ENCODE data around the gene RAD50.
"Not testable (repeated sequence)": the region's sequence is repeated elsewhere in the genome, so short reads cannot be mapped to it uniquely, and the experiment has no call there.

Gene RAD50

DNA sequence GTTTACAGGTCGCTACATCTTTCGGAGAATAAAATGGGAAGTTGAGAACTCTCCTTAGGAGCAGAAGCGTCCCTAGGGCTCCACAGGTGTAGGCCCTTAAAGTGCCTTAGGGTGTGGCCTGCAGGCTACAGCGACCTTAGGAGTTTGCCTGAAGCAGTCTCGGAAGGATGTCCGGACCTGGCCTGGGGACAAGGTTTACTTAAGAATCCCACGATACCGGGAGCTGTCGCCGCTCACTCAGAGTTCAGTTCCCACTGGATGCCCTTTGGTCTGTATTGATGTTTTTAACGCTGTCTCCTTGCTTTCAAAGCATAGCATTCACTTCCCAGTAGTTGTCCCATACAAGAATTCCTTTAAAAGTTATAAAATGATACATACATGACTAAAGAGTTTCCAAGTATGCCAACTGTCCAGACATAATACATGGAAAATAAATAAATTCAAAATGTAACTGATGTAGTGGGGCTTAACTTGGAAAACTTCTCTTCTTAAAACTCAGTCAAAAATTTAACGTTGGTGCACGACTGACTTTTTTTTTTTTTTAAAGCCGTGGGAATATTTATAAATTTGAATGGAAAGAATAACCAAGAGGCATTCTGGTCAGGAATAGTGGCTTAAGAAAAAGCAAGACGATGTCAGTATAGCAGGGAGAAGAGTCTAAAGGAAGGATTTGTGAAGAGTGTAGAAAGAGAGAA is 848 bp downstream of the RAD50 start:
- DNase-seq: no peak

DNA sequence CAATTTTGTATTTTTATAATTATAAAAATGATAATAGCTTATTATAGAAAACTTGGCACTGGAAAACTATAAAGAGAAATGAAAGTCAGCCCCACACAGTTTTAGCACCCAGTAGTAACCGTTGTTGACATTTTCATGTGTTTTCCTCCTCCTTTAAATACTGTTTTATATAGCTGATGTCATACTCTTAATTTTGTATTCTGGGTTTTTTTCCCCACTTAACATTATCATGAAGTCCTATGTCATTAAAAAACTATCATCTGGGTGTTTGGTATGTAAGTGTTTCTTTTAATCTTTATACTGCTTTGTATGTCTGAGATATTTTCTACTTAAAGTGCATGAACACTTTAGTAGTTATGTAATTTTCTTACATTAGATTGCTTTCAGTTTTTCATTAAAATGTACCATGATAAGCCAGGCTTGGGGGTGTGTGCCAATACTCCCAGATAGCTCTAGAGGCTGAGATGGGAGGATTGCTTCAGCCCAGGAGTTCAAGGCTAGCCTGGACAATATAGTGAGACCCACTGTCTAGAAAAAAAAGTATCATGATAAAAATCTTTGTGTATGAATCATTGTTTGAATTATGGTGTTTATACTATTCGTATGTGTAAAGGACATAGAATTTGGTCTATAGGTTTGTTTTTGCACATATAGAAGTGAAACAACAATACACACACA is 2.7 kb downstream of the RAD50 start:
- no peak for DNase-seq

DNA sequence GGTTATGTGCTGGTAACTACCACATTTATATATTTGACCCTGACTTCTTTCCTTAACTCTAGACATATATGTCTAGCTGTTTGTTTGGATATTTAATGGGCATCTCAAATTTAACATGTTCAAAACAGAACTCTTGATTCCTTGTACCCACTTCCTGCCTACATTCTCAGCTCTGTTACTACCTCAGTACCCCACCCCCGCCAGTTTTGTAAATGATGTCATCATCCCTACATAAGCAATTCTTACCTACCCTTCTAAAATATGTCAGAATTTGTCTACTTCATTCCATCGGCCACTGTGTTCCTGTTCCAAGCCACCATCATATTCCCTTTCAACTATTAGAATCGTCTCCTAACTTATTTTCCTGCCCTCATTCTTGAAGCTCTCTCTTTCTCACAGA is 4.8 kb downstream of the RAD50 start:
- no peak for DNase-seq

DNA sequence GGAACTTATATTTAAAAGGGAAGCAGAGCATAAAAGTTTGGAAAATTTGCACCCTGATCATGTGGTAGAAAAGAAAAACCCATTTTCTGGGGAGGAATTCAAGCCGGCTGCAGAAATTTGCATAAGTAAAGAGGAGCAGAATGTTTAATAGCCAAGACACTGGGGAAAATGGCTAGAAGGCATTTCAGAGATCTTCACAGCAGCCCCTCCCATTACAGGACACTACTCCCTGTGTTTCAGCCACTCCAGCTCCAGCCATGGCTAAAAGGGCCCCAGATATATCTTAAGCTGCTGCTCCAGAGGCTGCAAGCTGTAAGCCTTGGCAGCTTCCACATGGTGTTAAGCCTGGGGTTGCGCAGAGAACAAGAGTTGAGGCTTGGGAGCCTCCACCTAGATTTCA is 7.8 kb downstream of the RAD50 start:
- not testable (repeated sequence) for DNase-seq

DNA sequence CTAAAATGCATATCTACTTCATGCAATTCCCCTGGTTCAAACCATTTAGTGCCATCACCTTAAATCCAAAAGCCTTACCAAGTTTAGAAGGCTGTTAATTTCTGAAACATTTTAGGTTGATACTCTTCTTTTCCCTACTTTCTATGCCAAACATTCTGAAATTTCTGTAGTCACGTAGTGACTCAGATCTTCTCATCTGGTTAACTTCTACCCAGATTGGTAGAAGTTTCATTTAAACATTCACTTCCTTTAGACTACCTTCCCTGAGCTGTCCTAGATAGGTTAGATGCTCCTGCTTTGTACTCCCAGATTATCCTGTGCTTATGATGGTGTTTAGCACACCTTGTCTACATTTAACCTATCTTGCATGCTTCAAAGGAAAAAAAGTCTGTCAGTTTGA is 9.9 kb downstream of the RAD50 start:
- DNase-seq: no peak

DNA sequence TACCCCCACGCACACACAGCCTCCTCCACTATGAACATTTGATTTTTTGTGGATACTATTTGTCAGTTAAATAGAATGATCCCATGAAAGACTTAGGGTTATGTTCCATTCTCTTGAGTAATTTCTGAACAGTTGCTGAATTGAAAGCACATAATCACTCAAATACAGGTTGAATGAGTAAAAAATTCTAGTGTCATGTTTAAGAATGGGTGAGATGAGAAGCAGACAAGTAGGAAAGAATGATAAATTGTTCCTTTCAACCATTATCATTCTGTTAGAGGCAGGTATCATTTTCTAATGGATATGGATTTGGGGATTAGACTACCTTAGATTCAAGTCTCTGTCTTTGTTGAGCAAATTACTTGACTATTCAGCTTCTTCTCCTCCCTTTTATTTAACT is 19.3 kb downstream of the RAD50 start:
- no peak for DNase-seq

DNA sequence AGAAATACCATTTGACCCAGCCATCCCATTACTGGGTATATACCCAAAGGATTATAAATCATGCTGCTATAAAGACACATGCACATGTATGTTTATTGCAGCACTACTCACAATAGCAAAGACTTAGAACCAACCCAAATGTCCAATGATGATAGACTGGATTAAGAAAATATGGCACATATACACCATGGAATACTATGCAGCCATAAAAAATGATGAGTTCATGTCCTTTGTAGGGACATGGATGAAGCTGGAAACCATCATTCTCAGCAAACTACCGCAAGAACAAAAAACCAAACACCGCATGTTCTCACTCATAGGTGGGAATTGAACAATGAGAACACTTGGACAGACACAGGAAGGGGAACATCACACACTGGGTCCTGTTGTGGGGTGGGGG is 27.8 kb downstream of the RAD50 start:
- not testable (repeated sequence) for DNase-seq

DNA sequence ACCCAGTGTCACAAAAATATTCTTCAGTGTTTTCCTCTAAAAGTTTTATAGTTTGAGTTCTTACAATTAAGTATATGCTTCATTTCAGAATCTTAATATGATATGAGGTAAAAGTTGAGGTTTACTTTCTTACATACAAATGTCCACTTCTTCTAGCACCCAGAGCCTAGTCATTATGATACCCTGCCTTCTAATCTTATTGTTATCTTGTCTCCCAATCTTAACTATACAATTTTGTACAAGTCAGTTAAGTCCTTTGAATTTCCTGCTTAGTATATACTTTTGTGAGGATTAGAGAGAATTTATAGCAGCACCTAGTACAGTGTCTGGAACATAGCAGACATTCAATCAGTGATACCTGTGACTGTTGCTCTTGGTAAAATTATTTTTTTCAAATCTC is 29.3 kb downstream of the RAD50 start:
- DNase-seq: no peak

DNA sequence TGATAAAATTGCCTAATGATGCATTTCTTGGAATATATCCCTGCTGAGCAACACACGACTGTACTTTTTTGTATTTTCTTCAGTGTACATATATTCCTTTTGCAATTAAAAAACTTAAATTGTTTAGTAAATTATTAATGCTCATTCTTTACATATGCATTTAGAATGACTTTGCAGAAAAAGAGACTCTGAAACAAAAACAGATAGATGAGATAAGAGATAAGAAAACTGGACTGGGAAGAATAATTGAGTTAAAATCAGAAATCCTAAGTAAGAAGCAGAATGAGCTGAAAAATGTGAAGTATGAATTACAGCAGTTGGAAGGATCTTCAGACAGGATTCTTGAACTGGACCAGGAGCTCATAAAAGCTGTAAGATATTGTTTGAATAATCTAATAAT is 32.7 kb downstream of the RAD50 start:
- no peak for DNase-seq

DNA sequence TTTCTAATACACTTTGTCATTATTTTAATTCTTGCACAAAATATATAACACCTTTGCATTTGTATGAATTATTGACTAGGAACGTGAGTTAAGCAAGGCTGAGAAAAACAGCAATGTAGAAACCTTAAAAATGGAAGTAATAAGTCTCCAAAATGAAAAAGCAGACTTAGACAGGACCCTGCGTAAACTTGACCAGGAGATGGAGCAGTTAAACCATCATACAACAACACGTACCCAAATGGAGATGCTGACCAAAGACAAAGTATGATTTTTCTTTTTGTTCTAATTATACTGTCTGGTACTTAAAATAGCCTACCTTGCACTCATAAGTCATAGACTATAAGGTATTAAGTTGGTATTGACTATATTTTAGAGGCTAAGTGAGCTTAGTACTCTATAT is 34.4 kb downstream of the RAD50 start:
- no peak for DNase-seq

DNA sequence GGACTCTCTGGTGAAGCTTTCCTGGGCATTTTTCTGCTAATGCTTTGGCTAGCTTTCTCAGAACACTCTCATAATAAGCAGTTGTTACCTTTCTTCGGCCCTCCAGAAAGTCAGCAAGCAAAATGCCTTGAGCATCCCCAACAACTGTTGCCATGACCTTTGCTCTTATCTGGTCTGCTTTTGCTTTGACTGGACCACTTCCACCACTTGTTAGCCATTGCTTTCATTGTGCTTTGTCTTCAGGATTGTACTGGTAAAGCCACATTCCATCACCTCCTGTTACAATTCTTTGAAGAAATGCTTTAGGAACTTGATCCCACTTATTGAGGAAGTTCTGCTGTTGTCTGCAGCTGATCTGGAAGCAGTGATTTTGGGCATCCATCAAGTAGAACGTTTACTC is 35.7 kb downstream of the RAD50 start:
- no peak for DNase-seq

DNA sequence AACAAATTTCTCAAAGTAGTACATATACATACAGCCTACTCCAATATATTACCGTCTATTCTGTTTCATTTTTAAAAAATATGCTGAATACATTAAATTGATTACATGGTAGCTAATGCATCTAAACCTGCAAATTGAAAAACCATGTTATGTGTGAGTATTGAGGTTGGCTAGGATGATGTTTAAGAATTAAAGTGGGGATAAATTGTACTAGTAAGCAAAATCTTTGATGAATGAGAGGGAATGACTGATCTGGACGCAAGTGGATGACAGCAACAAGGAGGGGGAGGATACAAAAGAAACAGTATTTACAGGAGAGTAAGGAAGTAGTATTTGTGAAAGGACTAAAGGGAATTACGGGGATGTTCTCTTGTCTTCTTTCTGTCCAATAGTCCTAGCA is 37.4 kb downstream of the RAD50 start:
- no peak for DNase-seq

DNA sequence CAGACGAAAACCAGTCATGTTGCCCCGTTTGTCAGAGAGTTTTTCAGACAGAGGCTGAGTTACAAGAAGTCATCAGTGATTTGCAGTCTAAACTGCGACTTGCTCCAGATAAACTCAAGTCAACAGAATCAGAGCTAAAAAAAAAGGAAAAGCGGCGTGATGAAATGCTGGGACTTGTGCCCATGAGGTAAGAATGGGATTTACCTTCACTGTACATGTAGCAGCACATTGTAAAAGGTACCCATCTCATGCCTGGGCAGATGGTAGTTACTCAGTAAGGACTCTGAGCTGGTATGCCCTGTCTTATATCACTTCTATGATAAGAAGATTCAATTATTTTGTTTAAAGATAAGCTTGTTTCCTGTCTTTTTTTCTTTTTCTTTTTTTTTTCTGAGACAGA is 38.8 kb downstream of the RAD50 start:
- no peak for DNase-seq

DNA sequence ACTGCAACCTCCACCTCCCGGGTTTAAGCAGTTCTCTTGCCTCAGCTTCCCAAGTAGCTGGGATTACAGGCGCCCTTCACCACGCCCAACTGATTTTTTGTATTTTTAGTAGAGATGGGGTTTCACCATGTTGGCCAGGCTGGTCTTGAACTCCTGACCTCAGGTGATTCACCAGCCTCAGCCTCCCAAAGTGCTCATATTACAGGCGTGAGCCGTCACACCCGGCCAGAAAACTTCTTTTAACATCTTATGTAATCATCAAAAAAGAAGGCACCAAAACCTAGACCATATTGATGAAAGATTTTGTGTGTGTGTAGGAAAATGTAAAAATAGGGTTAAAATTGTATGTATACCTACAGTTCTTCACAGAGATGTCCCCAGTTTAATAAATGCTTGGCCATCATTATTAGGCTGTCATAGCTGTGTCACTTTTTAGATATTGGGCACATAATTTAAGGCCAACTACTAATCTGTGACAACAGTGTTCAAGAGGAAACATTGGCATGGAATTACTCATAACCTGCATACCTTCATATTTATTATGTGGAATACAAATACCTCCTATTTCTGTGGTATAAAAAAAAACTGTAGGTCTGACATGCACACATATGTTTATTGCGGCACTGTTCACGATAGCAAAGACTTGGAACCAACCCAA is 44.4 kb downstream of the RAD50 start:
- DNase-seq: no peak

DNA sequence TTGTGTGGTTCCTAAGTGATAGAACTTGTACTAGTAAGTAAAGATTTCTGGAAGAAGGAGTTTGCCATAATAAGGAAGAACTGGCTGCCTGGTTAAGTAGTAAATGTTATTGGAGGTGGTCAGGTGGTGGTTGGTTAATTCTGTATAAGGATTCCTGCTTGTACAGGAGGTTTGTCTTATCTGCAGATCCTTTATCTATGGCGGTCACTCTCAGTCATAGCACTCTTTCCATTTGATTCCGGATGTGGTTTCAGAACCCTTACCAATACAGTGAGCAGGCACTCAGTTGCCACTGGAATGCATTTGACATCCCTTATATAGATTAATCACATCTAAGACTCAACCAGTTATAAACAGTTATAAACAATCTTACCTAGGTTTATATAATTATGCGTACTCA is 50.3 kb downstream of the RAD50 start:
- no peak for DNase-seq

DNA sequence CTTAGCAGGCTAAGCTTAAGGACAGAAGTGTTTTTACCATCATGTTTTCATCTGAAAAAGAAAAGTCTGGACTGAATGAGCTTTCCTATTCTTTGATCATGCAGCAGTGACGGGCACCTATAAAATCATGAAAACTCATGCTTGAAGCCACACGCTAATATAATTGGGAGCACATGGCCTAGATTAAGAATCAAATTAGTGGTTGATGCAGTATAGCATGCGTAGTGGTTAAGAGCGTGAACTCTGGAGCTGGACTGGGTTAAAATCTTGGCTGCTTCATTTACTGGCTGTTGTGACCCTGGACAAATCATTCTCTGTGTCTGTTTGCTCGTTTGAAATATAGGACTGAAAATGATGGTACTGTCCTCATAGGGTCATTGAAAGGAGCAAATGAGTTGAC is 51.3 kb downstream of the RAD50 start:
- DNase-seq: no peak

DNA sequence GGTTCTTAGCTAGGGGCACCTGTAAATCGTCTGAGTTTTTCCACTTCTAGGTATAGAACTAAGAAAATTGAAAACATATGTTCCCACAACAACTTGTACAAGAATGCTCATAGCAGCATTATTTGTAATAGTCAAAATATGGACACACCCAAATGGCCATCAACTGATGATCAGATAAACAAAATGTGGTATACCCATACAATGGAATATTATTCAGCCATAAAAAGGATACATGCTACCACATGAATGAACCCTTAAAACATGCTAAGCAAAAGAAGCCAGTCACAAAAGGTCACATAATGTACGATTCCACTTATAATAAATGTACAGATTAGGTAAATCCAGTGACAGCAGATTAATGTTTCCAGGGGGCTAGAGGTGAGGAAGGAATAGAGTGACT is 55.2 kb downstream of the RAD50 start:
- DNase-seq: no peak

DNA sequence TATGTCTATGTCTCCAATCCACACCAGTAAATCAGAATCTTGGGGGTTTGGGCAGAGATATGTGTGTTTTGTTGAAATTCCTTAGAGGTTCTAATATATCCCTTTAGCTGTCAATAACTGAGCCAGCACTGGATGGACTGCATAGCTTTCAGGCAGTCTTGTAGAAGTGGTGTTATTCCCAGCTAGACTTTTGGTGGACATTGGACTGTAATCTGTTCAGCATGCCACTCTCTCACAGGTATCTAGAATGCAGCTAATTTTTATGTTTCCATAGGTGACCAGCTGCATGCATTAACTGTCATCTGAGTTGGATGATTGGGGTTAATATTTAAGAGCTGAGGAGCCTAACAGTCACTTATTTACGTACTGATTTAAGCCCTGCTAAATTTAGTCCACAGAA is 56.1 kb downstream of the RAD50 start:
- DNase-seq: no peak

DNA sequence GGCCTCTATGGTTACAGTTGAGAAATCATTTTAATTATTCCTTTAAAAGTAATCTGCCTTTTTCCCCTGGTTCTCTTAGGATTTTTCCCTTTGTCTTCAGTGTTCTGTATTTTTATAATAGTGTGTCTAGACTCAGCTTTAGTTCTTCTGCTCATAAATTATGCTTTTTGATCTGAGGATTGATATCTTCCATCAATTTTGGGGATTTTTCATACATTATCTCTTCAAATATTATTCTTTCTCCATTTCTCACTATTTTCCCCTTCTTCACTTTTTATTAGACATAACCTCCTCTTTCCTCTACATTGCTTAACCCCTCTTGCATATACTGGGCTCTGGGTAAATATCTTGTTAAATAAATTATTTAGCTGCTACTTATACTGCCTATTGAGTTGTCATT is 64.9 kb downstream of the RAD50 start:
- DNase-seq: no peak

DNA sequence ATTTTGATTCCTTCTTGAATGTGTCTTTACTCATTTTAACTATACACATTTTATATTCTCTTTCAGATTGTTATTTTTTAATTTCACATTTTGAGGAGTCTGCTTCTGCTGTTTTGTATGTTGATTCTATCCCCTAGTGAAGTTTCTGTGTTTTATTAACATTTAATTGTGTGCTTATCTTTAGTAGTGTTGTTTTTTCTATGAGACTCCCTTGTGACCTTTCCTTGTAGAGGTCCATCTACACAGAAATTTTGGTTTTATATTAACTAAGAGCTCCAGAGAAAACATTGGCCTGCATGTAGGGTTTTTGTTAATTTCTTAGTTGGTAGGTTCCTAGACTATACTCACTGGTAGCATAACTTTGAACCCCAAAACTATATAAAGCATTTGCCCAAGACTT is 65.8 kb downstream of the RAD50 start:
- DNase-seq: no peak

DNA sequence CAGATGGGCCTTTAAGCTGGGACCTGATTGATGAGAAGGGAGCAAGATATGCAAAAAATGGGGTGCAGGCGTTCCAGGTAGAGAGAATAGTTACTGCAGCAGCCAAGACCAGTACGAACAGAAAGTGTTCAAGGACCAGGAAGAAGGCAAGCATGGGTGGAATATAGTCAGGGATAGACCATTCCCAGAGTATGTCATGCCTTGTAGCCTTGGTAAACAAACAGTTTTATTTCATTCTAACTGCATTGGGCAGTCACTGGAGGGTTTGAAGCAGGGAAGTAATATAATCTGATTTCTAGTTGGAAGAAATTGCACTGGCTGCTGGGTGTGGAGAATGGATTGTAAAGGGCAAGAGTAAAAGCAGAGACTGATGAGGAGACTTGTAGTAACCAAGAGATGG is 70.7 kb downstream of the RAD50 start:
- no peak for DNase-seq

DNA sequence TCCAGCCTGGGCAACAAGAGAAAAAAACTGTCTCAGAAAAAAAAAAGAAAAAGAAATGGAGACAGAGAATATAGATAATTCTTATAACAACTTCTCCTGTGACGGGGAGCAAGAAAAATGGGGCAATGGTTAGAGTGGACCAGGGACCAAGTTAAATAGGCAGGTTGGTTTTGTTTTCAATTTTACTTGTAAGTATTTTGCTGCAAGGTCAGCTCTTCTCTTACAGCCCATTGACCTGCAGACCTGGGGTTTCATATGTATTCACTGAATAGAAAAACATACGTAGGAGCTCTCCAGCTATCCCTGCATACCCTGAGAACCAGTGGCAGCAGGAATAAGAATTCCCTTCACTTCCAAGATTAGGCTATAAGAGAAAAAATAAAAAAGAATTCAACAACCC is 72.0 kb downstream of the RAD50 start:
- no peak for DNase-seq

DNA sequence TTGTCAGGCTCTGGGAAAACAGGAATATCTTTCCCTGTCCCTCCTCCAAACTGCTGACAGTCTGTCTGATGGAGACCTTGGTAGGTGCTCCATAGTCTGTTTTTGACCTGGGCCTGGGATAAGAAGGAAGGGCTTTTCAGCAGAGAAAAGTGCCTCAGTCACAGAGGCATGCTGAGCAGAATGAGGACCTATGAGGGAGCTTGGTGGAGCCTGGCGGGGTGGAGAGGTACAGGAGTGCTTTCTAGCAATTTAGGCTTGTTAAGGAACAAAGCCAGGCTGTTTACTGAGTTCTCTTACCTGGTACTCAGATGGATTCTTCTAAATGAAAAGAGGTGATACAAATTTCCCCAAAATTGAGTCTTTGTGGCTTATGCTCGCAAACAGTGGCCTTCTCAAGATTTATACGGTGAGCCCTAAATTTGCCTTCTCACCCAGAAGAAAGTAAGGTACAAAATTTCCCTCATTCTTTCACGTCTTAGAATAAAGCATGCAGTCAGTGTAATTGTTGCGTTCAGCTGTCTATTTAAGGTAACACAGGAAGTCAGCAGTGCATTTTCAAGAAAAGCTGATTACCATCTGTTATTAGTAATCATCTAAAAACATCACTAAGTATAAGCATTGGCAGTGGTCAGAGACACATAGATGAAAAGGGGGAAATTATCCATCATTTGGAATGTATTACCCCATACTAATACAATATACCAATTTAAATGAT is 72.6 kb downstream of the RAD50 start:
- no peak for DNase-seq

DNA sequence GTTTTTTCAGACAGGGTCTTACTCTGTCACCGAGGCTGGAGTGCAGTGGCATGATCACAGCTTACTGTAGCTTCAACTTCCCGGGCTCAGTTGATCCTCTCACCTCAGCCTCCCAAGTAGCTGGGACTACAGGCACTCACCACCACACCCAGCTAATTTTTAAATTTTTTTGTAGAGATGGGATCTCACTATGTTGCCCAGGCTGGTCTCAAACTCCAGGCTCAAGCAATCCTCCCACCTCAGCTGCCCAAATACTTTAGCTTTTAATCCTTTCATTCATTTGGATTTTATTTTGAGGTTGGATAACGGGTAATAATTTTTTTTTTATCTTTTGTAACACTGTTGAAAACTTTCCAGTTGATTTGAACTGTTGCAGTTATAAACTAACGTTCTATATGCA is 76.8 kb downstream of the RAD50 start:
- not testable (repeated sequence) for DNase-seq
